KG1 (cell line): ENCODE data around the gene SNAPC5.

Source experiments
- DNase-seq: peaks from one replicate; lab custom pipeline; 2025; lab: John Stamatoyannopoulos, UW

The SNAPC5 gene

DNA sequence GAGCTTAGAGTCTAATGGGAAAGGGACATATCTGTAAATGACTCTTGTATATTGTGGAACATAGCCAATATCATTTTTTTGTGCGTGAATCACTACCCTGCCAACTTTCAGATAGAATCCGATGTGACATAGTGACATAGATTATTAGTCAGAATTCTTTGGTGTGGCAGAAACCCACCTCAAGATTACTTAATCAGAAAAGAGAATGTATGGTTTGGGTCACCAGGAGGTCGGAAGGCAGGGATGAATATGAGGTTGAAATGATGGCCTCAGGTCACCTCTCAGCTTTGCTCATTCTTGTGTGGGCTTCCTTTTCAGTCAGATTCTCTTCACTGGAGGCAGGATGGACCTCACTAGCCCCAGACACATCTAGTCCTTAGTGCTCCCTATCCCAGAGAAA lies 41.4 kb downstream of the SNAPC5 start:
- DNase-seq: no peak

DNA sequence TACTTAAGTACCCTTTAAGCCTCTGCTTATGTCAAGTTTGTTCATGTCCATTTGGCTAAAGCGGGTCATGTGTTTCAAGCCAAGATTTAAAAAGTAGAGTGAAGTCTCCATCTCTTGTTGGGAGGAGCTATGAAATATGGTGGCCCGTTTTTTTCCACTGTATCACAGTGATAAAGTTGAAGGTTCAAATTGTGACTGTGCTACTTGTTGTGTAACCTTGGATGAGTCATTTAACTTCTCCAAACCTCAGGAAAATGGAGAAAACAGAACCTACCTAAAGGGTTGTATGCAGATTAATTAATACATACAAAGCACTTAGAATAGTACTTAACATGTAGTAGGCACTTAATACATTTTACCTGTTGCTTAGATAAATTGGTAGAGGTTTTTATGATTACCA lies 43.4 kb downstream of the SNAPC5 start:
- DNase-seq: no peak

GRCh38 chr15:66452971-66453580 lies 44.5 kb downstream of the SNAPC5 start:
- DNase-seq: no peak

DNA sequence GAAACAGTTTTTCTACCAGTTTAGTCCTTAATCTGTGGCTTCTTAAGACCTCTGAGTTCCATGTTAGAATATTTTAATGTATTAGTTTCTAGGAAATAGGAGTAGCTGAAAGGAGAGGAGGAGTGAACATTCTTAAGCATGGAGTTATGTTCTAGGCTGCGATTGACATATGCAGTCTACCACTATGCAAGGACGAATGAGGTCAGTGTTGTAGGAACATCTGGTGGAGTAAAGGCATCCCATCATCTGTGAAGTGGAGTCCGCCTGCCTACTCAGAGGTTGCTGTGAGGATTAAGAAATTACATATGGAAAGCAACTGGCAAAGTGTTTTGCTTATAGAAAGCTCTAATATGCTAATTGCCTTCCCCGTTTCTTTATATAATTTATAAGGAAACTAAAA lies 45.1 kb downstream of the SNAPC5 start:
- no peak for DNase-seq
